ENCODE results near the gene KMT2B.
"Not testable (repeated sequence)": the region's sequence is repeated elsewhere in the genome, so short reads cannot be mapped to it uniquely, and the experiment has no call there.

Gene KMT2B

DNA sequence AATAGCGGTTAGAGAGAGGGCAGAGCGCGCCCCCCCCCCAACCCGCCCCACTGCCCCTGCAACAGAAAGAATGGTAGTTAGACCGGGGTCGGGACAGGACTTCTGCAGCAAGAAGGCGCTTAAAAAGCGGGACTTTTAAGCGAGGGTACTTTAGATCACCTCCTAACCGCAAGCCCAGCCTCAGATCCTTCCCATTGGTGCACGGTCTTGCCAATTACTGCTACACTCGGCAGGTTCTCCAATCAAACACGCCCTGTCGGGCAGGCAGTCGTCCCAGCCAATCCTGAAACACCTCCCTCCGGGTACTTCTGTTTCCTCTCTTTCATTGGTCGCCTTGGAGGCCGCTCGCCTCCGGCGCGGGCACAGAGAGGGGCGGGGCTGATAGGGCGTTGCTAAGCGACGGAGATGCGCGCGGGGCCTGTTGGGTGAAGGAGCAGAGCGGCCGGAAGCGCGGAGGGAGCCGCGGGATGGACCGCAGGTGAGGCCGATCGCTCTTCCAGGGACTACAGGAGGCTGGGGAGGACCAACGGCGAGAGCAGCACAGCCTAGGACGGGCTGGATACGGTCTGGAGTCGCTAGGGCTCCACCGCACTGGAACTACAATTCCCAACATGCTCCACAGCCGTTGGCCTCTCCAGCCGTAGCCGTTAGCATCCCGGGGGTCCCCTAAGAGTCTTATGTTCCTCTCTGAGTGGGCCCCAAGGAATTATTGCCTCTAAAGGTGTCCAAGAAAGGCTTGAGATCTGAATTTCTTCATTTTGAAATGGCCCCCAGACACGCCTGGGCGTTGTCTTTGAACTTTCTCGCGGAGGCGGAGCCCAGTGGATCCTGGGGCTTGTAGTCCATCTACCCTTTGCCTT is 40.2 kb downstream of the KMT2B start, which contains the start of gene PROSER3:
TSS of gene PROSER3 (plus strand) at position 428 of the 860 bp plus-strand sequence. CDS start at position 468, 40 bp downstream.
- Mint-ChIP-seq H3K36me3 (ENCODE audit: low read depth) (peaks cover 76% of the 10 kb centered on the region), H3K4me3 (peak within 1 kb of the TSS; percentile 91), H3K27ac (peak within 1 kb of the TSS; percentile 88), H3K9me3 (no peaks in the 10 kb centered on the region), H3K27me3 (peaks cover 30% of the 10 kb centered on the region), H3K4me1 (ENCODE audit: low read depth) (peaks cover 44% of the 10 kb centered on the region)
- intact Hi-C loops (cut with micrococcal nuclease): loop anchor here (1.0 kb wide), 1 partner anchor 10 kb away; the partner anchor contains the start of gene LIN37

DNA sequence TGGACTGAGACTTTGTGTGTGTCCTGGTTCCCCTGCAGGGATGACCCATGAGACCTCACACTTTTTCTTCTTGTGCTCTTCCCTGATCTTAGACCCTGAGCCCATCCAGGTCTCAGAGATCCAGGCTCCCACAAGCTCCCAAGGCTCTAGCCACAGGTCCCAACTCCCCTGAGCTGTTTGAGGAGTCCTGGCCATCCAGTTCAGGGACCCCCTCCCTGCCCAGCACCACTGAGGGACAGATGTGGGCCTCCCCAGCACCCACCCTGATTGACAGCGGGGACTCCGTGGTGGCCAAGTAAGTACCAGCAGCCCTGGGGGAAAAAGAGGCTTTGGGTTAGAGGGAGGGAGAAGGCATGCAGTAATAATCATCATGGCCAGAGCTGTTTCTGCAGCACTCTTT is 41.9 kb downstream of the KMT2B start:
- peaks cover 41% of the 10 kb centered on the region for H3K4me1 Mint-ChIP-seq (ENCODE audit: low read depth)
- H3K9me3 Mint-ChIP-seq: no peaks in the 10 kb centered on the region
- H3K36me3 Mint-ChIP-seq (ENCODE audit: low read depth): peaks cover 76% of the 10 kb centered on the region
- peaks cover 24% of the 10 kb centered on the region for H3K27me3 Mint-ChIP-seq
- intact Hi-C loops (cut with micrococcal nuclease): no loop called here
- no peak overlapping the region for H3K4me3 Mint-ChIP-seq
- peak overlapping the region; percentile 88 for H3K27ac Mint-ChIP-seq

DNA sequence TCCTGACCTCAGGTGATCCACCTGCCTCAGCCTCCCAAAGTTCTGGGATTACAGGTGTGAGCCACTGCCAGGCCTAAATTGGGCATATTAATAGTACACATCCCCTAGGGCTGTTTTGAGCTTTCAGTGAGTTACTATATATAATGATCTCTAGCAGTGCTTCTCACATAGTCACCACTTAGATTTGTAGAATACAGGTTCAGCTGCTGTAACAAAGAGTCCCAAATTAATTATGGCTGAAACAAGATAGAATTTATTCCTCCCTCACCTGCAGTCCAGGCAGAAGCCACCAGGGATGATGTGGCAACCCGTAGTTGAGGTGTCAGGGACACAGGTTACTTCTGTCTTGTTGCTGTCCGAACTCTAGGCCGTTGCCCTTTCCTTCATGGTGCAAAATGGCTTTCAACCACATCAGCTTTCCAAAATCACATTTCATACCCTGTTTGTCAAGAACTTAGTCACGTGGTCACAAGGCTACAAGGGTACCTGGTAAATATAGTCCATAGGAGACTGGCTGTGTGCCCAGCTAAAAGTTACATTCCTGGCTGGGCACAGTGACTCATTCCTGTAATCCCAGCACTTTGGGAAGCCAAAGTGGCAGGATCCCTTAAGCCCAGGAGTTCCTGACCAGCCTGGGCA is 43.0 kb downstream of the KMT2B start:
- Mint-ChIP-seq H3K9me3 (no peaks in the 10 kb centered on the region), H3K27ac (no peak overlapping the region), H3K4me1 (ENCODE audit: low read depth) (peaks cover 33% of the 10 kb centered on the region), H3K27me3 (peaks cover 14% of the 10 kb centered on the region), H3K36me3 (ENCODE audit: low read depth) (peaks cover 76% of the 10 kb centered on the region), H3K4me3 (no peak overlapping the region)
- intact Hi-C loops (cut with micrococcal nuclease): no loop called here

DNA sequence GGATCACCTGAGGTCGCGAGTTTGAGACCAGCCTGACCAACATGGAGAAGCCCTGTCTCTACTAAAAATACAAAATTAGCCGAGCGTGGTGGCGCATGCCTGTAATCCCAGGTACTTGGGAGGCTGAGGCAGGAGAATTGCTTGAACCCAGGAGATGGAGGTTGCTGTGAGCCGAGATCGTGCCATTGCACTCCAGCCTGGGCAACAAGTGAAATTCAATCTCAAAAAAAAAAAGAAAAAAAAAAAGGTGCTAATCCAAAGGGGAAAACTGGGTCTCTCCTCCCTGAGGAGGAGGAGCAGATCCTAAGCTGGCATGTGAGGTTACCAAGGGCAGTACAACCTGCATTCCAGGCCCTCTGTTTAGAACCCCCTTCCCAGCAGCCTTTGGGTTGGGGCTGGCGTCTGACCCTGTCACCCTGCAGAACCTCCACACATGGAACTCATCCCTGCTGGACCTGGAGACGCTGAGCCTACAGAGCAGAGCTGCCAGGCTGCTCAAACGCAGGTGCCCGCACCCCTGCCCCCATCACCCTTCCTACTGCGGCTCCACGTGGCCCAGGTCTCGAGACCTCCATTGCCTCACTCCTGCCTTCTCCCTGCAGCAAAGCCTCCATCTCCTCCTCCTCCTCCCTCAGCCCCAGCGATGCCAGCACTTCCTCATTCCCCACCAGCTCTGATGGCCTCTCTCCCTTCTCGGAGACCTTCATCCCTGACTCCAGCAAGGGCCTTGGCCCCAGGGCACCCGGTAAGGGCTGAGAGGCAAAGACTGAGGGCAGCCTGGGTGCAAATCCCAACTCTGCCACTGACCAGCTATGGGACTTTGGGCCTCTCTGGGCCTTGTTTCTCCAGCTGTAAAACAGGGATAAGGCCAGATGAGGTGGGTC is 46.9 kb downstream of the KMT2B start:
- intact Hi-C loops (cut with micrococcal nuclease): no loop called here
- Mint-ChIP-seq H3K9me3 (no peaks in the 10 kb centered on the region), H3K4me1 (ENCODE audit: low read depth) (peaks cover 2% of the 10 kb centered on the region), H3K4me3 (no peak overlapping the region), H3K27me3 (no peaks in the 10 kb centered on the region), H3K27ac (no peak overlapping the region), H3K36me3 (ENCODE audit: low read depth) (peaks cover 94% of the 10 kb centered on the region)

DNA sequence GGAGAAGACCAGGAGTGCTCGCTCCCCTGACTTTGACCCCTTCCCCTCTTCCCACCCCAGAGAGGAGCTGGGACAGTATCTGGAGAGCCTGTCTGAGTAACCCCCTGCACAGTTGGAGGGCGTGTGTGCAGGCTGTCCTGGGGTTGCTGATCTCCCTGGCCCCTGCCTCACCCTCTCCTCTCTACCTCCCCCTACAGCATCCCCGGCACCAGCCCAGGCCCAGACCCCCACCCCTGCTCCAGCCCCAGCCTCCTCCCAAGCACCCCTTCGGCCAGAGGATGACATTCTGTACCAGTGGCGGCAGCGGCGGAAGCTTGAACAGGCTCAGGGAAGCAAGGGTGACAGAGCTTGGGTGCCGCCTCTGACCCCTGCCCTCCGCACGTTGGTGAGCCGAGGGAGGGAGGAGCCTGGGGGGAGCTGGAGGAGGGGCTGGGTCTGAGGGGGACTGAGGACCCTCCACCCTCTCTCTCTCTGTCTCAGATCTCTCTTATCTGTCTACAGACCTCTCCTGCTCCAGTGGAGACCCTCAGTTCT is 48.8 kb downstream of the KMT2B start:
- Mint-ChIP-seq H3K36me3 (ENCODE audit: low read depth) (peaks cover 80% of the 10 kb centered on the region), H3K4me1 (ENCODE audit: low read depth) (no peaks in the 10 kb centered on the region), H3K9me3 (no peaks in the 10 kb centered on the region), H3K4me3 (no peak overlapping the region), H3K27ac (no peak overlapping the region), H3K27me3 (no peaks in the 10 kb centered on the region)
- intact Hi-C loops (cut with micrococcal nuclease): no loop called here

- Mint-ChIP-seq H3K4me3 (no peak overlapping the region), H3K36me3 (ENCODE audit: low read depth) (peaks cover 72% of the 10 kb centered on the region), H3K27ac (no peak overlapping the region), H3K9me3 (no peaks in the 10 kb centered on the region), H3K4me1 (ENCODE audit: low read depth) (no peaks in the 10 kb centered on the region), H3K27me3 (no peaks in the 10 kb centered on the region)
- intact Hi-C loops (cut with micrococcal nuclease): no loop called here
These were observed 49.7 kb downstream of the KMT2B start for GRCh38 chr19:35767288-35768081.

DNA sequence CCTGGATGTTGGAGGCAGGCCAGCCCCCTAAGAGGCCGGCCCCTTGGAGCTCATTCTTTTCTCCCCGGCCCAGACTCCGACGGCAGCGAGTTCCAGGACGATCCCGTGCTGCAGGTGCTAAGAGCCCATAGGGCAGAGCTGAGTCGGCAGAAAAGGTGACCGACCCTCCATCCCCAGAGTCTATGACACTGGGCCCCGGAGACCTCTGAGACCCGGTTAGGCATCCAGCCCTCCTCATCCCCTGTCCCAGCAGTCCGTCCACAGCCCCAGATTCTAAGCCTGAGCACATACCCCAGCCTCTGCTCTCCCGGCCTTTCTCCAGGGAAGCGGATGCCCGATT is 50.2 kb downstream of the KMT2B start:
- Mint-ChIP-seq H3K36me3 (ENCODE audit: low read depth) (peaks cover 68% of the 10 kb centered on the region), H3K9me3 (no peaks in the 10 kb centered on the region), H3K4me3 (no peak overlapping the region), H3K27ac (no peak overlapping the region), H3K4me1 (ENCODE audit: low read depth) (no peaks in the 10 kb centered on the region), H3K27me3 (no peaks in the 10 kb centered on the region)
- intact Hi-C loops (cut with micrococcal nuclease): no loop called here

- H3K4me3 Mint-ChIP-seq; H3K9me3 Mint-ChIP-seq; H3K27ac Mint-ChIP-seq; H3K27me3 Mint-ChIP-seq; intact Hi-C loops (cut with micrococcal nuclease): not testable (repeated sequence)
- peaks cover 26% of the 10 kb centered on the region for H3K36me3 Mint-ChIP-seq (ENCODE audit: low read depth)
- peaks cover 25% of the 10 kb centered on the region for H3K4me1 Mint-ChIP-seq (ENCODE audit: low read depth)
These were observed 54.6 kb downstream of the KMT2B start for GRCh38 chr19:35772362-35772761.

GRCh38 chr19:35773020-35773806 is 55.4 kb downstream of the KMT2B start:
- intact Hi-C loops (cut with micrococcal nuclease): no loop called here
- Mint-ChIP-seq H3K4me3 (no peak overlapping the region), H3K27ac (no peak overlapping the region), H3K9me3 (no peaks in the 10 kb centered on the region), H3K4me1 (ENCODE audit: low read depth) (peaks cover 25% of the 10 kb centered on the region), H3K27me3 (peaks cover 2% of the 10 kb centered on the region), H3K36me3 (ENCODE audit: low read depth) (peaks cover 17% of the 10 kb centered on the region)

GRCh38 chr19:35774274-35775045 is 56.7 kb downstream of the KMT2B start:
- Mint-ChIP-seq H3K4me3 (peak overlapping the region; percentile 77), H3K9me3 (no peaks in the 10 kb centered on the region), H3K27ac (peak overlapping the region; percentile 77), H3K4me1 (ENCODE audit: low read depth) (peaks cover 25% of the 10 kb centered on the region), H3K36me3 (ENCODE audit: low read depth) (peaks cover 10% of the 10 kb centered on the region), H3K27me3 (peaks cover 2% of the 10 kb centered on the region)
- intact Hi-C loops (cut with micrococcal nuclease): no loop called here

GRCh38 chr19:35775046-35775297 is 57.2 kb downstream of the KMT2B start:
- intact Hi-C loops (cut with micrococcal nuclease): no loop called here
- peak overlapping the region; percentile 77 for H3K4me3 Mint-ChIP-seq
- no peaks in the 10 kb centered on the region for H3K9me3 Mint-ChIP-seq
- H3K36me3 Mint-ChIP-seq (ENCODE audit: low read depth): peaks cover 6% of the 10 kb centered on the region
- H3K27me3 Mint-ChIP-seq: peaks cover 2% of the 10 kb centered on the region
- peaks cover 25% of the 10 kb centered on the region for H3K4me1 Mint-ChIP-seq (ENCODE audit: low read depth)
- H3K27ac Mint-ChIP-seq: peak overlapping the region; percentile 77

Data from dendritic cell treated with granulocyte-macrophage colony-stimulating factor and Interleukin-4, amounts not matched to agents 40 ng/mL and 50 ng/mL, for 4 days (primary cell).